ENCODE data around the gene RBBP9.

The RBBP9 gene

GRCh38 chr20:18466894-18467730 is 29.9 kb downstream of the RBBP9 start, which contains the start of the genes DZANK1 and POLR3F (continued):
- TF ChIP-seq, protein P1, sequence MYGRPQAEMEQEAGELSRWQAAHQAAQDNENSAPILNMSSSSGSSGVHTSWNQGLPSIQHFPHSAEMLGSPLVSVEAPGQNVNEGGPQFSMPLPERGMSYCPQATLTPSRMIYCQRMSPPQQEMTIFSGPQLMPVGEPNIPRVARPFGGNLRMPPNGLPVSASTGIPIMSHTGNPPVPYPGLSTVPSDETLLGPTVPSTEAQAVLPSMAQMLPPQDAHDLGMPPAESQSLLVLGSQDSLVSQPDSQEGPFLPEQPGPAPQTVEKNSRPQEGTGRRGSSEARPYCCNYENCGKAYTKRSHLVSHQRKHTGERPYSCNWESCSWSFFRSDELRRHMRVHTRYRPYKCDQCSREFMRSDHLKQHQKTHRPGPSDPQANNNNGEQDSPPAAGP (tag by site-specific recombination; IDR thresholded peaks at IDR 0.05), result peak; percentile 83
- TF ChIP-seq HOXC10 (CRISPR knock-in tag; IDR thresholded peaks at IDR 0.05) (no peak), ZNF280D (tag by site-specific recombination; IDR thresholded peaks at IDR 0.05) (no peak), ZNF398 (tag by site-specific recombination; IDR thresholded peaks at IDR 0.05) (no peak), ZNF670 (tag by site-specific recombination; IDR thresholded peaks at IDR 0.05; ENCODE audit: low read depth) (no peak), GLI2 (tag by site-specific recombination; IDR thresholded peaks at IDR 0.05; ENCODE audit: borderline replicate concordance, low read depth) (0 out of 2 replicates have a peak, but pooled peaks have one; percentile 35), ZNF341 (tag by site-specific recombination; IDR thresholded peaks at IDR 0.05; ENCODE audit: low read depth) (peak; percentile 33; the same call in 1 of the 2 replicates), ZSCAN16 (tag by site-specific recombination; IDR thresholded peaks at IDR 0.05) (no peak), ZBTB7A (tag by site-specific recombination; IDR thresholded peaks at IDR 0.05; ENCODE audit: low read depth) (no peak), ZNF133 (tag by site-specific recombination; IDR thresholded peaks at IDR 0.05) (no peak), ZNF16 (tag by site-specific recombination; IDR thresholded peaks at IDR 0.05; ENCODE audit: low read depth) (no peak), ZNF223 (tag by site-specific recombination; IDR thresholded peaks at IDR 0.05) (no peak), ZNF221 (tag by site-specific recombination; IDR thresholded peaks at IDR 0.05; ENCODE audit: borderline replicate concordance) (no peak), GLI4 (tag by site-specific recombination; IDR thresholded peaks at IDR 0.05) (no peak), ZBTB11 (tag by site-specific recombination; conservative IDR thresholded peaks at IDR 0.05; ENCODE audit: low read depth) (peak; percentile 78), MYNN (tag by site-specific recombination; IDR thresholded peaks at IDR 0.05; ENCODE audit: borderline replicate concordance) (no peak), ZNF626 (tag by site-specific recombination; IDR thresholded peaks at IDR 0.05) (no peak), ZBTB20 (tag by site-specific recombination; IDR thresholded peaks at IDR 0.05) (peak; percentile 98), ZNF26 (tag by site-specific recombination; IDR thresholded peaks at IDR 0.05) (no peak), ZNF837 (tag by site-specific recombination; IDR thresholded peaks at IDR 0.05) (no peak), GFI1B (tag by site-specific recombination; IDR thresholded peaks at IDR 0.05) (no peak), ZNF175 (tag by site-specific recombination; IDR thresholded peaks at IDR 0.05) (no peak), ZFP41 (tag by site-specific recombination; IDR thresholded peaks at IDR 0.05; ENCODE audit: borderline replicate concordance) (no peak)
- TF ChIP-seq, protein P2, sequence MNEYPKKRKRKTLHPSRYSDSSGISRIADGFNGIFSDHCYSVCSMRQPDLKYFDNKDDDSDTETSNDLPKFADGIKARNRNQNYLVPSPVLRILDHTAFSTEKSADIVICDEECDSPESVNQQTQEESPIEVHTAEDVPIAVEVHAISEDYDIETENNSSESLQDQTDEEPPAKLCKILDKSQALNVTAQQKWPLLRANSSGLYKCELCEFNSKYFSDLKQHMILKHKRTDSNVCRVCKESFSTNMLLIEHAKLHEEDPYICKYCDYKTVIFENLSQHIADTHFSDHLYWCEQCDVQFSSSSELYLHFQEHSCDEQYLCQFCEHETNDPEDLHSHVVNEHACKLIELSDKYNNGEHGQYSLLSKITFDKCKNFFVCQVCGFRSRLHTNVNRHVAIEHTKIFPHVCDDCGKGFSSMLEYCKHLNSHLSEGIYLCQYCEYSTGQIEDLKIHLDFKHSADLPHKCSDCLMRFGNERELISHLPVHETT (tag by site-specific recombination; IDR thresholded peaks at IDR 0.05), result peak; percentile 98
- TF ChIP-seq, protein P3, sequence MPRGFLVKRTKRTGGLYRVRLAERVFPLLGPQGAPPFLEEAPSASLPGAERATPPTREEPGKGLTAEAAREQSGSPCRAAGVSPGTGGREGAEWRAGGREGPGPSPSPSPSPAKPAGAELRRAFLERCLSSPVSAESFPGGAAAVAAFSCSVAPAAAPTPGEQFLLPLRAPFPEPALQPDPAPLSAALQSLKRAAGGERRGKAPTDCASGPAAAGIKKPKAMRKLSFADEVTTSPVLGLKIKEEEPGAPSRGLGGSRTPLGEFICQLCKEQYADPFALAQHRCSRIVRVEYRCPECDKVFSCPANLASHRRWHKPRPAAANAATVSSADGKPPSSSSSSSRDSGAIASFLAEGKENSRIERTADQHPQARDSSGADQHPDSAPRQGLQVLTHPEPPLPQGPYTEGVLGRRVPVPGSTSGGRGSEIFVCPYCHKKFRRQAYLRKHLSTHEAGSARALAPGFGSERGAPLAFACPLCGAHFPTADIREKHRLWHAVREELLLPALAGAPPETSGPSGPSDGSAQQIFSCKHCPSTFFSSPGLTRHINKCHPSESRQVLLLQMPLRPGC (tag by site-specific recombination; IDR thresholded peaks at IDR 0.05), result 0 out of 2 replicates have a peak, but pooled peaks have one; percentile 54
